ENCODE data around the gene NLK.
"Not testable (repeated sequence)": the region's sequence is repeated elsewhere in the genome, so short reads cannot be mapped to it uniquely, and the experiment has no call there.

The NLK gene

DNA sequence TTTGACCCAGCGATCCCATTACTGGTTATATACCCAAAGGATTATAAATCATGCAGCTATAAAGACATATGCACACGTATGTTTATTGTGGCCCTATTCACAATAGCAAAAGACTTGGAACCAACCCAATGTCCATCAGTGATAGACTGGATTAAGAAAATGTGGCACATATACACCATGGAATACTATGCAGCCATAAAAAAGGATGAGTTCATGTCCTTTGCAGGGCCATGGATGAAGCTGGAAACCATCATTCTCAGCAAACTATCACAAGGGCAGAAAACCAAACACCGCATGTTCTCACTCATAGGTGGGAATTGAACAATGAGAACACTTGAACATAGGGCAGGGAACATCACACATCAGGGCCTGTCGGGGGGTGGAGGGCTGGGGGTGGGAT, 112.9 kb downstream of the NLK start:
- not testable (repeated sequence) for DNase-seq (ENCODE audit: low read depth)

DNA sequence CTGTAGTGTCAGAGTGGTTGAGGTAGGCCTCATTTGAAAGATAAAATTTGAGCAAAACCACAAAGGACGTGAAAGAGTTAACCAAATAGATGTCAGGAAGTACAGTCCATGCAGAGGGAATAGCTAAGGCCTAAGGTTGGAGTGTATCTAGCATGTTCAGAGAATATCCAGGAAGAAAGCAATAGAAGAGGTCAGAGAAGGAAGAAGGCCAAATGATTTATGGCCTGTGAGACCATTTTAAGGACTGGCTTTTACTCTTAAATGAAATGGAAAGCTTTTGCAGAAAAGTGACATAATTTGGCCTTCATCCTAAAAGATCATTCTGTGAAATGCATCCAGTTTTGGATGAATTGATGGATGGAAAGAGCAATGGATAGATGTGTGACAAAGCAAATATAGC, 116.5 kb downstream of the NLK start:
- no peak for DNase-seq (ENCODE audit: low read depth)

DNA sequence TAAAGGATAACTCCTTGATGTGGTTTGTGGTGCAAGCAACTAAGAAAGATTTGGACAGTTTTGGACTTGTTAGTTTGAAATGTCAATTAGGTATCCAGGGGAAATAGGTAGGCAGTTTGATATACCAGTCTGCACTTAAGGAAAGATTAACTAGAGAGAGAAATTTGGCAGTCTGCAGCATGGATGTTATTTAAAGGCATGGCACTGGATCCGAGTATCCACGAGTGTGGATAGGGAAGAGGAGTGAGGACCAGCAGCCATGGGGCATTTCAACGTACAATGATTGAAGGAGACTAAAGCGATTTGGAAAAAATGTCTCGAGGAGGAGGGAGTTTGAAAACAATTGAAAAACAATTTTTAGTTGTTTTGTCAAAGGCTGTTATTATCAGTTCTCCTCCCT, 117.4 kb downstream of the NLK start:
- no peak for DNase-seq (ENCODE audit: low read depth)

DNA sequence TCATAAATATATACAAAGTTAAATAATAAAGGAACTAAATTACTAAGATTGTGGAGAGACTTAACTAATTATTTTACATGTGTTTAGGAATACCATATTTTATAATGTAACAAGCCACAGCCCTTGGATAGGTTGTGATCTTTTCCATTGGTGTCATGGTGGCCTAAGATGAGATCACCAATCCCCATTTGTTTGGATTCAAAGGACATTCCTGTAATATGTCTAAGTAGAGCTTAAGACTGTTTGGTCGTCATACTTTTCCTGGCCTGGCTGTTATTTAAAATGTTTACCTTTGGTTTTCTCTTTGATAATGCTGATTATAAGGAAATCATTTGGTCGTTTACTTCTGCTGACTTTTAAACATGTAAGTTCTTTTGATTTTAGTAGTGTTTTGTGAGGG, 118.1 kb downstream of the NLK start:
- no peak for DNase-seq (ENCODE audit: low read depth)

DNA sequence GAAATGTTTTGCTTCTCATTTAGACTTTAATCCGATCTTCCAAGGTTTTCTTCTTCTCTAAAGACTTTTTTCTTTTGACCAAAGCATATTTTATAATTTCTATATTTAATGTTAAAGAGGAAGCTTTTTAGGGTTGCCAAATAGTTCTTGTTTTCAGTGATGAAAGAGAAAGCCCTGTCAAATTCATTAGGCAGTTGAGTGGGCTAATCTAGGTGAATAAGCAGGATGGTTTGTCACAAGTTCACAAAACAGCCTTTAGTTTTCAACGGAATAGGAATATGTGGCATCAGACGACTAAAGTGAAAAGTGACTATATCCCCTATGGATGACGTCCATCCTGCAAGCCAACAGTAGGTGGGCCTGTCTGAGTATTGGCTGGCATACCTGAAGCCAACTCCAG, 118.8 kb downstream of the NLK start:
- DNase-seq (ENCODE audit: low read depth): no peak

DNA sequence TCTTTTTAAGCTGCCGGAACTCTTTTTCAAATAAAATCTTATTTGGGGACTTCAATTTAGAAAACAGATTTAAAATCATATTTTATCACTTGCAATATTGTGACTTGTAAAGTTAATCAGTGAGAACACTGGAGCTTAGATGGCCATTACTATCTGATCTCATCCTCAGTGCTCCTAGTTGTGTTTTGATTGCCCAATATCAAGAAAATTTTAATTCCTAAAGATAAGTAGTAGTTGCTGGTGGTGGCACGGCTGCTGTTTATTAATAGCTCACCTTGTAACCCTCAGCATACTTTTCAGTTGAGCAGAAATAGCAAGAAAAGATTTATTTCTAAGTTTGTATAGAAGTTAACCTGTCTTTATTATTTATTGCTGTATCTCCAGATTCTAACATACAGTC, 124.0 kb downstream of the NLK start:
- DNase-seq (ENCODE audit: low read depth): no peak

DNA sequence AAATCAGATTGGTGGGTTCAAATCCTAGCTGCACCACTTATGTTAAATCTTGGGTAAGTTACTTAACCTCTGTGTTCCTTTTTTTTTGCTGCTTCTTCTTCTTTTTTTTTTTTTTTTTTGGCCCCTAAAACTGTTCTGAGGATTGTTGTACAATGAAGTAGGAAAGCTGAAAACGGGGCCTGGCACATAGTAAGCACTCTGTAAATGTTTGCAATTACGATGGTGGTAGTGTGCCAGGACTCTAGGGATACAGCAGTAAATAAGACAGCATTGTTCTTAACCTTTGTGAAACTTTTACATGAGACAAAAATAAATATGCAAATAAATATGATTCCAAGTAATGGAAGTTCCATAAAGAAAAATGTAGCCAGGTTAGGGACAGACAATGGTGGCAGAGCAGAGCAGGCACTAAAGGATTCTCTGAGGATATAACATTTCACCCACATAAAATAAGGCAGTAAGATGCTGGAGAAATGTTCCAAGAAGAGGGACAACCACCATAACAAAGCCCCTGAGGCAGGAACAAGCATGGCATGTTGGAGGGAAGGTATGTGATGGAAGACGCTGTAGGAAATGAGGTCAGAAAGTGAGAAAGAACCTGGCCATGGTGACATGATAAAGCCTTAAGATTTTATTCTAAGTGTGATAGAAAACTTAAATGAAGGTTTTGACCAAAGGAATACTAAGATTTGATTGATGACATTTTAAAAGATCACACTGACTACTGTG, 127.3 kb downstream of the NLK start:
- DNase-seq (ENCODE audit: low read depth): peak; percentile 85

DNA sequence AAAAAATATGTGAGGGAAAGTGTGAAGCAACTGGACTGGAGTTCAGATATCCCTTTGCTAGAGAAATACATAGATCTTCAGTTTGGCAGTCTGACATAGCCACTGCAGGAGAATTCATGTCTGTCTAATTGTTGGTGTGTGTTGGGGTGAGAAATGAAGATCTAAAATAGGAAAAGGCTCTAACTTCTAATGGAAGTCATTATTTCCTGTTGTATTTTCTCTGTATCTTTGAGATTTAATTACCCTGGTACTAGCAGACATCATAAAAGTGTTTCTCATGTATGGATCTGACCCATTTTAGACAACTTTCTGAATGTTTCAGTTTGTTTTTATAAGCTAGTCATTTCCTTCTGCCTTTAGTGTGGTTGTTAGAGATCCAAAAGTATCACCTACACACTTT, 128.3 kb downstream of the NLK start:
- peak; percentile 34 for DNase-seq (ENCODE audit: low read depth)

DNA sequence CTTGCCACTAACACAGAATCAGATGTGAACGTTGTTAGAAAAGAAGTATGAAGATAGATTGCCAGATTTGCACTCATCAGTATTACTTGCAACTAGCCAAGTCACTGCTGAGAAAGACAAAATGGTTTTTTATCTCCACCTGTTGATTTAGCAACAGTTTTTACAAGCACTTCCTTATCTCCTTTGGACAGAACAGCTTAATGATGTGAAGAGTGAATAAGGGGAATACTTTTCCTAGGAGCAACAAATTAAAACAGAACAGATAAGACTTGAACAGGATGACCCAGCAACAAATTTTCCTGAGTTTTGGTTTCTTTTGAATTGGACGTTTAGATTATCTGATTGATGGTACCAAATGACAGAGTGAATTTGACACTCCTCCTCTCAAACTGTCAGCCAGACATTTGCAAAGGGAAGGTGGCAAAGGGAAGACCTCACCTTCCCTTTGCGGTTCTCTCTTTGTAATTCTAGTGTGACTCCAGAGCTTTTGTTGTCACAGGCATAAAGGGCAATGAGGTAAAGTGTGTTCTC, 130.6 kb downstream of the NLK start:
- no peak for DNase-seq (ENCODE audit: low read depth)

DNA sequence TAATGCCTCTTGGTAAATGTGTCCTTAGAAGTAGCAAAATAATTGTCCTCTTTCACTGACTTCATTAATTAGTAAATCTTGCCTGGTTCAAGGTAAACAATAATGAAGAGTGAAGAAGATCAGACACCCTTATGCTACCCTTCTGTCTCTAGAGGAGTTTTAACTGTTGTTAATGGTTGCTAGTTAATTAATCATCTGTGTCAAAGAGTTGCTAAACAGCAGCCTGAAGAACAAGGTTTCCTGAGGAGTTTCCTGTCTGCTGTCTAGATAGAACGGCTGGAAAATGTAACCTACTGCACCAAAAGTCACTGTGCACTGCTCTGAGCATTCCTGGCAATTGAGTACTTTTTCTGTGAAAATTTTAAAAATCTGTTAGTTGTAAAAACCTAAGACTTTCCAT, 131.3 kb downstream of the NLK start:
- no peak for DNase-seq (ENCODE audit: low read depth)

DNA sequence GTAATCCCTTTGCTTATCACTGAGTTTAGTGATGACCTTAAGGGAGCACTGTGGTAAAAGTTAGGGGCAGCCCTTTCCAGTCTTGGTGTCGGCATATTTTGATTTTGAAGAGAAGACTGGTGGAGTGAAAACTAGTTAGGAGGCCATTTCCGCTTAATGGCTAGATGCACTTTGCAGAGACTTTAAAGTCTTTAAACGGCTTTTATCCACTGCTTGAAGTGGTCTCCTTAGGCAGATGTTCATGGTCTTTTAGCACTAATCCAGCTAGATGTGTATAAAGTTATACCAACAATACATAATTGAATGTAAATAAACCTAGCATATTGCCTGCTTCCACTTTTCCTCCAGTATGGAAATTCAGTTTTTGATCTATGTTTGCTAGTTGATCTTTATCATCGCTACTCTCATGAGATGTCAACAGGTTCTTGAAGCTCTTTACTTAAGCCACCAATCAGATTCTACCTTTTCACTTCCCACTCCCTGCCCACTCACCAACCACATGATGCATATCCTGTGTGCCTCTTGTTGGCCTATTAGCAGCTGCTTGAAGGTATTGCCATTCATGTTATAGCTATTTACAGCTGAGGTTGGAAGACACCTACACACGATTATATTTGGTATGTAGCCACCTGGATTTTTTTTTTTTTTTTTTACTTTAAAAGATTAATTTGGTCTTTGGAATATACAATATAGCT, 132.0 kb downstream of the NLK start:
- DNase-seq (ENCODE audit: low read depth): no peak

DNA sequence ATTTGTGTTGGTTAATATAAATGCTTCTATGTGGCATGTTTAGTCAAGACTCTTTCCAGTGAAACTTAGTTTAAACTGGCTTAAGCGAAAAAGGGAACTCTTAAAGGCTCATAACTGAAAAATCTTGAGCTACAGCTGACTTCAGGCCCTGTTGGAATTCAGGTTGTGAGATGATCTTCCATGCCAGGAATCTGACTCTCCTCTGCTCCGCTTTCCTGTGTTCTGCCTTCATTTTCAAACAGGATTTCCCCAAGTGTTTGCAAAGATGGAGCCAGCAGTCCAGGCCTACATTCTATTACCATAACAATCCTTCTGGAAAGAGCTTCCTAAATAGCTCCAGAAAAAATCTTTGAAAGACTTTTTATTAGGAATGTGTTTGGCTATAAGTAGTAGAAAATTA, 134.9 kb downstream of the NLK start:
- no peak for DNase-seq (ENCODE audit: low read depth)

DNA sequence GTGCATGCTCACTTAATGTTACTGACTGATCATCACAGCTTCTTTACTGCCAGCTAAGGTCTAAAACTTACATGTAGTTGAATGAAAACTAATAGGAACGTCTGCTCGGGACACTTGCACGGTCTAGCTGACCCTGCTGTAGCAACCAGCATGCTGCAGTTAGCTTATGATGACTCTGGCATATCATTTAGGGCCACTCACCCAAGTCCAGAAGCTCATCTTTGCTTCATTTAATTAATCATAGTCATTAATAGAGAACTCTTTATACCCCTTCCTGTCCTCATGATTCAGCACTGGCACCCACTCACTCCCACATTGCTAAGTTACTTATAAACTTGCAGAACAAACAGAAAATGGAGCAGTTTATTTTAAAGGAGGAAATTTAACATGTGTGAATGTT, 136.3 kb downstream of the NLK start:
- no peak for DNase-seq (ENCODE audit: low read depth)

DNA sequence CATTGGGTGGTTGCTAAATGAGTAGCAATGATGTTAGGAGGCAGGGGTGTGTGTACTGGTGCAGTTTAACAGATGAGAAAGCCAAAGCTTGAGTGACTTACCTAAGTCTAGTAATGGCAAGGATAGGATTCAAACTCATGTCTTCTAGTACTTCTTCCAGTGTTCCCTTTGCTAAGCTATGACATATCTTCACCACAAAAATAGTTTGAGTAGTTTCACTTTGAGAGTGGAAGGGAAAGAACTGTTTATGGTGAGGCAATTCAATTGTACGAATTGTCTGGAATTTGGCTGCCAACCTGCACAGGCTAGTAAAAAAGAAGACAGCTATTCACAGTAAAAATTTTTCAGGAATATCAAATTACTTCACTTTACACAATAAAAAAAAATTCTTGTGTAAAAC, 138.0 kb downstream of the NLK start:
- peak; percentile 66 for DNase-seq (ENCODE audit: low read depth)

DNA sequence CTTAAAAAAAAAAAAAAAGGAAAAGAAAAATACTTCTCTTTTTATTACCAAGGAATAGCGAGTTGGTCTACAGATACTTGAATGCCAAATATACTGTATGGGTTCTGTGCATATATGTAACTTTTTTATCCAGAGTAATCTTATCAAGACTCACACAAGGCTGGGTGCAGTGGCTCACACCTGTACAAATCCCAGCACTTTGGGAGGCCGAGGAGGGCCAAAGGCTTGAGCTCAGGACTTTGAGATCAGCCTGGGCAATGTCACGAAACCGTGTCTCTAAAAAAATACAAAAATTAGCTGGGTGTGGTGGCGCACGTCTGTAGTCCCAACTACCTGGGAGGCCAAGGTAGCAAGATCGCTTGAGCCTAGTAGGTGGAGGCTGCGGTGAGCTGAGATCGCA, 139.1 kb downstream of the NLK start:
- no peak for DNase-seq (ENCODE audit: low read depth)

DNA sequence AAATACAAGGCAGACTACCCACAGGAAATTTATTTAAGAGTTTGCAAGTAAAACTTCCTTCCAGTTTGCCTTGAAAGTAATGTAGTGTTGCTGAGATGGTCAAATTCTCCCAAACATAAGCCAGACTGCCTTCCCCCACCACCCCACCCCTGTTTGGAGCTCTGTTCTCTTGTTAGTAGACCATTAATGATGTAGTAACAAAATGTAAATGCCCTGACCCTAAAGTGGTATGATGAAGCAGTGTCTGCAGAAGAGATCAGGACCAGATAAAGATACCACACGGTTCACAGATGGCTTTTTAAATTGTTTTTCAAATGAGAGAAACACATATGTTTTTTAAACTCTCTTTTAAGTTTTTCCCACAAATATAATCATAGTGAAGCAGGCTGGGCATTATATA, 140.1 kb downstream of the NLK start:
- no peak for DNase-seq (ENCODE audit: low read depth)

DNA sequence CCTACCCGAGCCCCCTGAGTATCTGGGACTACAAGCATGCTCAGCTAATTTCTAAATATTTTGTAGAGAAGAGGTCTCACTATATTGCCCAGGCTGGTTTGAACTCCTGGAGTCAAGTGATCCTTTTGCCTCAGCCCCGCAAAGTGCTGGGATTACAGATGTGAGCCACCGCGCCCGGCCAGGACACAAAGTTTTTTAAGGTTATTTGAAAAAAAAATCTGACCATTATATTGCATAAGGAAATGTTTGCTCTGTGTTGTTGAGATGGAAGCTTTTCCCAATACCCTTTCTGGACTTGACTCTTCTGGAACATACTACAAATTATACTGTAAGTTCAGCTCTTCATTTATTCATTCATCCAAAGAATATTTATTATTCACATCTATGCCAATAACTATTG, 143.2 kb downstream of the NLK start:
- no peak for DNase-seq (ENCODE audit: low read depth)

DNA sequence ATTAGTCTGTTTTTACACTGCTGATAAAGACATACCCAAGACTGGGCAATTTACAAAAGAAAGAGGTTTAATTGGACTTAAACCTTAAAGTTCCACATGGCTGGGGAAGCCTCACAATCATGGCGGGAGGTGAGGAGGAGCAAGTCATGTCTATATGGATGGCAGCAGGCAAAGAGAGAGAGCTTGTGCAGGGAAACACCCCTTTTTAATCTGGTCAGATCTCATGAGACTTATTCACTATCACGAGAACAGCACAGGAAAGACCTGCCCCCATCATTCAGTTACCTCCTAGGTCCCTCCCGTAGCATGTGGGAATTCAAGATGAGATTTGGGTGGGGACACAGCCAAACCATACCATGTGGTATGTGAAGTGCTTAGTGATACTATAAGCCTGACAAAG, 144.0 kb downstream of the NLK start:
- DNase-seq (ENCODE audit: low read depth): not testable (repeated sequence)

DNA sequence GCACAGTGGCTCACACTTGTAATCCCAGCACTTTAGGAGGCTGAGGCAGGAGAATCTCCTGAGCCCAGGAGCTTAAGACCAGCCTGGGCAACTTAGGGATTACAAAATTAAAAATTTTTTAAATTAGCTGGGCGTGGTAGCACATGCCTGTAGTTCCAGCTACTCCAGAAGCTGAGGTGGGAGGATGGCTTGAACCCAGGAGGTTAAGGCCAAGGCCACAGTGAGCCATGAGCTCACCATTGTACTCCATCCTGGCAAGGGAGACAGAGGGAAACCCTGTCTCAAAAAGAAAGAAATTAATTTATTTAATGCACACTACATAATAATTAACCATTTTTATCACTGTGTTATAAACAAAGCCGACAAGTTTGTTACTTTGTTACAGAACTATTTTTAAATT, 145.5 kb downstream of the NLK start:
- no peak for DNase-seq (ENCODE audit: low read depth)

DNA sequence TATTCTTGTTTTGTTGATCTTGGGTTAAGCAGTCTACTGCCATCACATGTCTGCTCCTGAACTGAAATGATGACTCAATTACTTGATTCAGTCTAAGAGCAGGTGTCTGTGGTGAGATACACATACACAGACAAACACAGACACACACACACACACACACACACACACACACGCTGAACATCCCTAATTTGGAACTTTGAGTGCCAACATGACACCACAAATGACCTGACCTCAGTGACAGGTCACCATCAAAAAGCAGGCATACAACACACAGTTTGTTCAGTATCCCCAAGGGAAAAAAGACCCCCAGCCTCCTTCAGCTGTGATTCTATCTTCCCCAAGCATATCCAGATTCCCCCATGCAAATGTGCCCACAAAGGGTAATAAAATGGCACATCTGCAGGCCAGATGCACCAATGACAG, 146.4 kb downstream of the NLK start:
- DNase-seq (ENCODE audit: low read depth): no peak

DNA sequence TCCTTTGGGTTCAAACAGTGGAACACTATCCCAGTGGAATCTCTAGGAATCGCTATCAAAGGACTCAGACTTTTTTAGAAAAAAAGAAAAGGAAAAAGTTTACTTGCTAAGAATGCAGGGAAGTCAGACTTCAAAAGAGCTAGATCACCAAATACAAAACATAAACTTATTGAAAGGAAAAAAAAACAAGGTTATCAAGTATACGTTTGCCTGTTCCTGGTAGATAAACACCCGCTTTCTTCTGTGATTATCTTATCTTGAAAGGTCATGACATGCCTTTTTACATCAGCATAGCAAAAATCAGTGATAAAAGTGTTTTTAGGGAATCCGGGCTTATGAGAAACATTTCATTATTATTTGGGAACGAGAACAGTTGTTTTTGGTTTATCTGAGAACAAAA, 147.2 kb downstream of the NLK start:
- DNase-seq (ENCODE audit: low read depth): no peak

DNA sequence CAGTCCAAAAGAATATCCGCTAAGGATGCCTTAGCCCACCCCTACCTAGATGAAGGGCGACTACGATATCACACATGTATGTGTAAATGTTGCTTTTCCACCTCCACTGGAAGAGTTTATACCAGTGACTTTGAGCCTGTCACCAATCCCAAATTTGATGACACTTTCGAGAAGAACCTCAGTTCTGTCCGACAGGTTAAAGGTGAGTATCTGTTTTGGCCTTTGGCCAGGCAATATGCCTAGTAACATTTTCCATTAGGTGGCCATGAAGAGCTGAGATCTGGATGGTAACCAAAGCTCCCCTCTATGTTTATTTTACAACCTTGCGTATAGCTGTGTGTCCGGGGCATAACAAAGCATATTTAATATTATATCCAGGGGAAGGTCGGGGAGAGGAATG, 148.5 kb downstream of the NLK start:
- no peak for DNase-seq (ENCODE audit: low read depth)

DNA sequence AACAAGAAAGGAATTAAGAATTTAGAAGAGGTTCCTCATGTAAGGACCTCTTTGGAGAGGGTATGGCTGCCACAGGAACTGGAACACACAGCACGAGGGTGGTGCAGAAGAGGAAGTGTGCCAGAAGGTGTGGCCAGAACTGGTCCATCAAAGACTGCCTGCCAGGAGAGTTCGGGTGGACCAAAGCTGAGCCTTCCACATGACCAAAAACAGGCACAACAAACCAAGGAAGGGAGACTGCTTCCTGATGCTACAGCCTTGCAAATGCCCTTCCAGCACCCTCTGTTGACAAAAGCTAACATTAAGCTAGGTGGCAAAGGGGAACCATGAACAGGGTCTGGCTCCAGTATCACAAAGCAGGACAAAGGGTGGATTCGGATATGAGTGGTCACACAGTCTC, 150.8 kb downstream of the NLK start:
- DNase-seq (ENCODE audit: low read depth): no peak

DNA sequence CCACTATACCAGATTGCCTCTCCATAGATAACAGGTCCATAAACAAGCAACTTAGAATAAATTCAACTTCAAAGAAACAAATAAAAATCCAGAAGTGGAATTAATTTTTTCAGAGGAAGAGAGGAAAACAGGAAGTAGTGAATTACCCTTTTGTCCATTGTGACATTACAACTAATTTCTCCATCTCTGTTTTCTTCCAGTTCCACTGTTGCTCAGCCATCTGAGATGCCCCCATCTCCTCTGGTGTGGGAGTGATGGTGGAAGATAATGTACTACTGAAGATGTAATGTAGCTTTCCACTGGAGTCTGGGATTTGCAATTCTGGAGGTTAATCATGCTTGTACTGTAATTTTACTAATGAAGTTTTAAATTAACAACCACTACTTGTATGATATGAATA, 151.9 kb downstream of the NLK start:
- no peak for DNase-seq (ENCODE audit: low read depth)

Data from fibroblast of gingiva (primary cell).